Glomerular visceral epithelial cell (primary cell): Measurements from ENCODE around the gene RARA.

ENCODE experiments used
- DNase-seq: peaks from one replicate; pipeline ENCODE4 v3.0.0-alpha.2; 2016; ENCODE audit errors: extremely low spot score

Gene RARA

GRCh38 chr17:40309031-40309948 lies at the start of gene RARA:
Gene RARA (plus strand): TSS chr17:40309180. CDS start chr17:40331219, 22,039 bp downstream.
- no peak for DNase-seq

GRCh38 chr17:40259505-40259904 lies 49.5 kb upstream of the RARA start:
- DNase-seq, result no peak

DNA sequence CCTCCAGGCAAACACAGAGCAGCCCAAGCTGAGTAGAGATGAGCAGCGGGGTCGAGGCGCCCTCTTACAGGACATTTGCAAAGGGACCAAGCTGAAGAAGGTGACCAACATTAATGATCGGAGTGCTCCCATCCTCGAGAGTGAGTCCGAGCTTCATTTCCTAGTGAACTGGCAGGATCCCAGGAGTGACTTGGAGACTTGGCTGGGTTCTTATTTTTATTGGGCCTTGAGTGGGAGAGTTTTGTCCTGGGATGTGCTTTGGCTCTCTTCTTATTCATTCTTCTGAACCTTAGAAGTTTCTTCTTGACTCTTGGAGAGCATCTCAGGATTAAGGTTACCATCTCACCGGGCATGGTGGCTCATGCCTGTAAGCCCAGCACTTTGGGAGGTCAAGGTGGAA lies 48.5 kb upstream of the RARA start:
- no peak for DNase-seq

- no peak for DNase-seq
Observed at GRCh38 chr17:40264458-40265185, 44.4 kb upstream of the RARA start.

- DNase-seq, result no peak
Observed at GRCh38 chr17:40265337-40265736, 43.6 kb upstream of the RARA start.

- DNase-seq, result no peak
Observed at GRCh38 chr17:40266882-40267281, 42.1 kb upstream of the RARA start.

DNA sequence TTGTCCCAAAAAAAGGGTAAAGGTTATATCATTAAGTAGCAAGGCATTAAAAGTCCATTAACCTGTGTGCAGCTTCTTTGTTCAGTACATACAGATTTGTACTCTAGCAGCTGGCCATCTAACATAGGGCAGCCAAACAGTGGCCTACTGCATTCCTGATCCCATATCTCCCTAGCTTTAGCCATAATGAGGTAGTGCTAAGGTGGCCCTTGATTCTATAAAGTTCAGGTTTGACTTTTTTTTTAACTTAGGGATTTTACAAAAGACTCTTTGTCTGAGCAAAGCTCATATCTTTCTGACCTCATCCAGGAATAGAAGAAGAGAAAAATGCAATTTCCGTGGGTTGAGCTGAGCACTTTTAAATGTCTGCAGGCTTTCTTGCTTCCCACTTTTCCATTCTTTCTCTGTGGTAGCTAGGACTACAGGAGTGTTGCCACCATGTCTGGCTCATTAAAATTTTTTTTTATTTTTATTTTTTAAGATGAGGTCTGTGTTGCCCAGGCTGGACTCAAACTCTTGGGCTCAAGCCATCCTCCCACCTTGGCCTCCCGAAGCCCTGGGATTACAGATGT lies 40.8 kb upstream of the RARA start:
- DNase-seq, result no peak

DNA sequence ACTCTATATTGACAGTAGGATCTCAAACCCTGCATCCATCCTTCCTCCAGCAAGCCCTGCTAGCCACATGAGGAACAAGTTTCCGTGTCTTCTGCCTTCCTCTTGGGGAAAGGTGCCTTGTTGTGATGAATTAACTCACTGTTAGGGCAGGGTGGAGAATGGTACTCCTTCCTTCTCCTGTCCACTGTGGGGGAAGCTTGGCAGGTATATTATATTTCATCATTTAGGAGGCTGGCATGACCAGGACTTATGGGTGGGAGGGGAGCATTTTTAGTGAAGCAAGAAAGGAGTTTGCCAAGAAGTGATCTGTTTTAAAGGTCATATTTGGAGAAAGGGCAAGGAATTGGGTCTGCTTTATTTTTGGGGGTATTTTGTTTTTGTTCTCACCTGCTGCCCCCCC lies 30.6 kb upstream of the RARA start:
- no peak for DNase-seq

- DNase-seq, result no peak
Observed at GRCh38 chr17:40279402-40279801, 29.6 kb upstream of the RARA start.

DNA sequence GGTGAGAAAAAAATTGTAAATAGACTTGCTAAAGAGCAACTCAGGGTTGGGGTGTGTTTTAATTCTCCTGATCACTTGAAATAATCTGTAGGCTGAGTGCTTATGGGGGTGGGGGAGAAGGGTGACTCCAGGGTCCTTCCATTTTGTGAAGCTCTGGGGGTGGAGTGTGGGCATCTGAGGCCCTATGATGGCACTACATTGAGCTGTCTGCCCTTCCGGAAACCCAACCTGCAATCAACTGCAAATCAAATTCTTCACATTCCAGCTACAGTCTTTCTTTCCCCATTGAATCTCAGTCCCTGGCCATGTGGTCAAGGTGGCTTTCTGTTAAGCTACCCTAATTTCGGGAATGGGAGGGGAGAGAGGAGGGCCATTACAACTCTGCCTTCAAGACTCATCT lies 27.3 kb upstream of the RARA start:
- DNase-seq, result peak; percentile 69

- peak; percentile 88 for DNase-seq
Observed at GRCh38 chr17:40283662-40284061, 25.3 kb upstream of the RARA start.

- peak; percentile 81 for DNase-seq
Observed at GRCh38 chr17:40284085-40284713, 24.8 kb upstream of the RARA start.

DNA sequence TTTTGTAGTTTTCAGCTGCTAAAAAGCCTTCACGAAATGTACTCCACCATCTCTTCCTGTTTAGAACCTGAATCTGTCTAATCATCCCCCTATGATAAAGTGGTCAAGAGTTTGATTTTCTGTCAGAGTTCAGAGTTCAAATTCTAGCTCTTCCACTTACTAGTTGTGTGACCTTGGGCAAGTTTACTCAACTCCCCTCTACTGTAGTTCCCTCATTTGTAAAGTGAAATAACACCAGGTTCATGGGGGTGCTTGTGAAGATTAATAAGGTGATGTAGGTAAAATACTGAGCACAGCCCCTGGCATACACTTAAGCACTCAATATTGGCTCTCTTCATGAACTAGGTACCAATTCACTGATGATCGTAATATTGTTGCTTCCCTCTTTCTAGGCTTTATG lies 22.5 kb upstream of the RARA start:
- no peak for DNase-seq

DNA sequence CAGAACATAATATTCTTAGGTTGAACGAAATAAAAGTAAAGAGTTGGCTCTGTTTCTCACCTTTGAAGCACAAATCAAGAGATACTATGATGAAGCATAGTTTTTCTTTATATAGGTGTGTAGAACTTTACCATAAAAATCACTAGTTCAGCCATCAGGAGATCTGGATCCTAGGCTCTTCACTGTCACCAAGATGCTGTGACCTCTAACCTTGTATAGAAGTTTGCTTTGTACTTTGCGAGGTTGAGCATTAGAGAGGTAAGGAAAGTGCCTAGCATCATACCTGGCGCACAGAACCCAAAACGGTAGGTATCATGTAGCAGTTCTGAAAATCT lies 21.9 kb upstream of the RARA start:
- no peak for DNase-seq

GRCh38 chr17:40287494-40288369 lies 21.2 kb upstream of the RARA start, which contains the start of gene CDC6:
Gene CDC6 (plus strand): TSS chr17:40287879. CDS start chr17:40289421, 1,542 bp downstream.
- peak; percentile 99 for DNase-seq

DNA sequence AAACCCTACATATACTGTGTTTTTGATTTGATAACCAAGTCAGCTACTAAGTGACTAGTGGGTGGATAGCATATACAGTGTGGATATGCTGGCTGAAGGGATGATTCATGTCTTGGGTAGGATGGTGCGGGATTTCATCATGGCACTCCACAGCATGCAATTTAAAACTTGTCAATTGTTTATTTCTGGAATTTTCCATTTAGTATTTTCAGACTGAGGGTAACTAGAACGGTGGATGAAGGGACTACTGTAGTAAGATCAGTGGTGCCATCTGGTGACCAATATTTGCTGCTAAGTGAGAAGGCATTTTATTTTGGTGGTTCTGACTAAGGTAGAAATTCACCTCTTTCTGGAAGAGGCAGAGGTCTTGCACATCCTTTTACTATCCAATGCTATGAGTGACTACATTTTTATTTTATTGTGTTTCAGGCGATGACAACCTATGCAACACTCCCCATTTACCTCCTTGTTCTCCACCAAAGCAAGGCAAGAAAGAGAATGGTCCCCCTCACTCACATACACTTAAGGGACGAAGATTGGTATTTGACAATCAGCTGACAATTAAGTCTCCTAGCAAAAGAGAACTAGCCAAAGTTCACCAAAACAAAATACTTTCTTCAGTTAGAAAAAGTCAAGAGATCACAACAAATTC lies 18.2 kb upstream of the RARA start:
- peak; percentile 75 for DNase-seq

GRCh38 chr17:40291281-40291664 lies 17.7 kb upstream of the RARA start:
- no peak for DNase-seq

DNA sequence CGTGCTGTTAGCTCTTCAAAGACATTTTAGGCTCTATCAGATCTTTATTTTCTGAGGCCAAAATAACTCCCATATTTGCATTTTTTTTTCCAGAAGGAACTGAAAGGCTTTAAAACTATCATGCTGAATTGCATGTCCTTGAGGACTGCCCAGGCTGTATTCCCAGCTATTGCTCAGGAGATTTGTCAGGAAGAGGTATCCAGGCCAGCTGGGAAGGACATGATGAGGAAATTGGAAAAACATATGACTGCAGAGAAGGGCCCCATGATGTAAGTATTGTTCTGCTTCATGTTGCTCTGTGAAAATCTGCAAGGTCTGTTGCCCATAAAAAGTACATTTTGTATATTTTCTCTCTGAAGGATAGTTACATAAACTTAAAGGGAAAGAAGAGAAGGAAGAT lies 15.6 kb upstream of the RARA start:
- no peak for DNase-seq

GRCh38 chr17:40295488-40296436 lies 13.2 kb upstream of the RARA start:
- DNase-seq, result no peak

- DNase-seq, result no peak
Observed at GRCh38 chr17:40297511-40297910, 11.5 kb upstream of the RARA start.
